ENCODE data around the gene ATP2B2.
A peak's percentile ranks its signal among the peaks of the same experiment; 100 is the strongest.

Gene ATP2B2

GRCh38 chr3:10373686-10374261, 131.6 kb downstream of the ATP2B2 start:
- no peak for DNase-seq (ENCODE audit: low read depth, low spot score)
- TF ChIP-seq YY1 (IDR thresholded peaks at IDR 0.05; ENCODE audit: insufficient read depth, insufficient read length): no peak
- no peak for TF ChIP-seq ZNF274 (IDR thresholded peaks at IDR 0.05; ENCODE audit: low read depth, low read length)
- no peak for TF ChIP-seq SUZ12 (IDR thresholded peaks at IDR 0.05; ENCODE audit: extremely low read depth, insufficient read depth, insufficient read length)
- Histone ChIP-seq H3K27me3 (ENCODE audit: insufficient read depth, insufficient read length) (peaks cover 3% of the 10 kb centered on the region), H3K9me3 (ENCODE audit: insufficient read depth, low read length) (peaks cover 14% of the 10 kb centered on the region; the same call in 1 of the 2 replicates), H3K4me3 (ENCODE audit: insufficient read length, low read depth) (no peak overlapping the region), H3K9ac (ENCODE audit: insufficient read length, low read depth) (no peak overlapping the region), H3K36me3 (ENCODE audit: insufficient read depth, insufficient read length, low read length) (no peaks in the 10 kb centered on the region), H3K4me1 (ENCODE audit: insufficient read depth, insufficient read length) (peaks cover 3% of the 10 kb centered on the region)

- H3K9ac ChIP-seq (ENCODE audit: insufficient read length, low read depth): no peak overlapping the region
- H3K36me3 ChIP-seq (ENCODE audit: insufficient read depth, insufficient read length, low read length): no peaks in the 10 kb centered on the region
- peaks cover 12% of the 10 kb centered on the region for H3K4me1 ChIP-seq (ENCODE audit: insufficient read depth, insufficient read length)
Observed at GRCh38 chr3:10371789-10372188, 133.6 kb downstream of the ATP2B2 start.

GRCh38 chr3:10371167-10371566, 134.2 kb downstream of the ATP2B2 start:
- H3K36me3 ChIP-seq (ENCODE audit: insufficient read depth, insufficient read length, low read length): no peaks in the 10 kb centered on the region
- H3K9me3 ChIP-seq (ENCODE audit: insufficient read depth, low read length): peaks cover 14% of the 10 kb centered on the region; the same call in 1 of the 2 replicates
- peaks cover 3% of the 10 kb centered on the region for H3K27me3 ChIP-seq (ENCODE audit: insufficient read depth, insufficient read length)
- peaks cover 12% of the 10 kb centered on the region for H3K4me1 ChIP-seq (ENCODE audit: insufficient read depth, insufficient read length)
- TF ChIP-seq YY1 (IDR thresholded peaks at IDR 0.05; ENCODE audit: insufficient read depth, insufficient read length): no peak
- no peak for TF ChIP-seq ZNF274 (IDR thresholded peaks at IDR 0.05; ENCODE audit: low read depth, low read length)
- no peak for TF ChIP-seq SUZ12 (IDR thresholded peaks at IDR 0.05; ENCODE audit: extremely low read depth, insufficient read depth, insufficient read length)
- no peak for DNase-seq (ENCODE audit: low read depth, low spot score)
- H3K4me3 ChIP-seq (ENCODE audit: insufficient read length, low read depth): no peak overlapping the region
- no peak overlapping the region for H3K9ac ChIP-seq (ENCODE audit: insufficient read length, low read depth)

More at GRCh38 chr3:10371789-10372188, 133.6 kb downstream of the ATP2B2 start:
- H3K27me3 ChIP-seq (ENCODE audit: insufficient read depth, insufficient read length): peaks cover 3% of the 10 kb centered on the region
- TF ChIP-seq SUZ12 (IDR thresholded peaks at IDR 0.05; ENCODE audit: extremely low read depth, insufficient read depth, insufficient read length) (no peak), ZNF274 (IDR thresholded peaks at IDR 0.05; ENCODE audit: low read depth, low read length) (no peak), YY1 (IDR thresholded peaks at IDR 0.05; ENCODE audit: insufficient read depth, insufficient read length) (no peak)
- H3K4me3 ChIP-seq (ENCODE audit: insufficient read length, low read depth): no peak overlapping the region
- no peak for DNase-seq (ENCODE audit: low read depth, low spot score)
- peaks cover 14% of the 10 kb centered on the region; the same call in 1 of the 2 replicates for H3K9me3 ChIP-seq (ENCODE audit: insufficient read depth, low read length)

- no peak for DNase-seq (ENCODE audit: low read depth, low spot score)
- H3K36me3 ChIP-seq (ENCODE audit: insufficient read depth, insufficient read length, low read length): no peaks in the 10 kb centered on the region
- no peak overlapping the region for H3K9ac ChIP-seq (ENCODE audit: insufficient read length, low read depth)
- TF ChIP-seq ZNF274 (IDR thresholded peaks at IDR 0.05; ENCODE audit: low read depth, low read length) (no peak), SUZ12 (IDR thresholded peaks at IDR 0.05; ENCODE audit: extremely low read depth, insufficient read depth, insufficient read length) (no peak), YY1 (IDR thresholded peaks at IDR 0.05; ENCODE audit: insufficient read depth, insufficient read length) (no peak)
- H3K4me1 ChIP-seq (ENCODE audit: insufficient read depth, insufficient read length): peaks cover 14% of the 10 kb centered on the region
- peaks cover 14% of the 10 kb centered on the region; the same call in 1 of the 2 replicates for H3K9me3 ChIP-seq (ENCODE audit: insufficient read depth, low read length)
- no peak overlapping the region for H3K4me3 ChIP-seq (ENCODE audit: insufficient read length, low read depth)
- no peaks in the 10 kb centered on the region for H3K27me3 ChIP-seq (ENCODE audit: insufficient read depth, insufficient read length)
Observed at GRCh38 chr3:10370429-10370828, 135.0 kb downstream of the ATP2B2 start.

GRCh38 chr3:10368512-10368911, 136.9 kb downstream of the ATP2B2 start:
- H3K4me3 ChIP-seq (ENCODE audit: insufficient read length, low read depth): no peak overlapping the region
- peaks cover 14% of the 10 kb centered on the region; the same call in 1 of the 2 replicates for H3K9me3 ChIP-seq (ENCODE audit: insufficient read depth, low read length)
- no peak for TF ChIP-seq ZNF274 (IDR thresholded peaks at IDR 0.05; ENCODE audit: low read depth, low read length)
- no peak for TF ChIP-seq SUZ12 (IDR thresholded peaks at IDR 0.05; ENCODE audit: extremely low read depth, insufficient read depth, insufficient read length)
- TF ChIP-seq YY1 (IDR thresholded peaks at IDR 0.05; ENCODE audit: insufficient read depth, insufficient read length): no peak
- H3K9ac ChIP-seq (ENCODE audit: insufficient read length, low read depth): no peak overlapping the region
- H3K4me1 ChIP-seq (ENCODE audit: insufficient read depth, insufficient read length): peaks cover 13% of the 10 kb centered on the region
- H3K36me3 ChIP-seq (ENCODE audit: insufficient read depth, insufficient read length, low read length): no peaks in the 10 kb centered on the region
- no peak for DNase-seq (ENCODE audit: low read depth, low spot score)
- no peaks in the 10 kb centered on the region for H3K27me3 ChIP-seq (ENCODE audit: insufficient read depth, insufficient read length)

GRCh38 chr3:10367506-10367905, 137.9 kb downstream of the ATP2B2 start:
- H3K4me3 ChIP-seq (ENCODE audit: insufficient read length, low read depth): no peak overlapping the region
- no peaks in the 10 kb centered on the region for H3K36me3 ChIP-seq (ENCODE audit: insufficient read depth, insufficient read length, low read length)
- H3K9ac ChIP-seq (ENCODE audit: insufficient read length, low read depth): no peak overlapping the region
- no peak for TF ChIP-seq YY1 (IDR thresholded peaks at IDR 0.05; ENCODE audit: insufficient read depth, insufficient read length)
- TF ChIP-seq ZNF274 (IDR thresholded peaks at IDR 0.05; ENCODE audit: low read depth, low read length): no peak
- TF ChIP-seq SUZ12 (IDR thresholded peaks at IDR 0.05; ENCODE audit: extremely low read depth, insufficient read depth, insufficient read length): no peak
- DNase-seq (ENCODE audit: low read depth, low spot score): no peak
- no peaks in the 10 kb centered on the region for H3K27me3 ChIP-seq (ENCODE audit: insufficient read depth, insufficient read length)
- H3K9me3 ChIP-seq (ENCODE audit: insufficient read depth, low read length): peaks cover 14% of the 10 kb centered on the region; the same call in 1 of the 2 replicates
- H3K4me1 ChIP-seq (ENCODE audit: insufficient read depth, insufficient read length): peaks cover 13% of the 10 kb centered on the region

GRCh38 chr3:10366651-10367101, 138.7 kb downstream of the ATP2B2 start:
- H3K4me3 ChIP-seq (ENCODE audit: insufficient read length, low read depth): no peak overlapping the region
- TF ChIP-seq SUZ12 (IDR thresholded peaks at IDR 0.05; ENCODE audit: extremely low read depth, insufficient read depth, insufficient read length) (no peak), YY1 (IDR thresholded peaks at IDR 0.05; ENCODE audit: insufficient read depth, insufficient read length) (no peak), ZNF274 (IDR thresholded peaks at IDR 0.05; ENCODE audit: low read depth, low read length) (no peak)
- no peak overlapping the region for H3K9ac ChIP-seq (ENCODE audit: insufficient read length, low read depth)
- H3K4me1 ChIP-seq (ENCODE audit: insufficient read depth, insufficient read length): peaks cover 13% of the 10 kb centered on the region
- no peaks in the 10 kb centered on the region for H3K36me3 ChIP-seq (ENCODE audit: insufficient read depth, insufficient read length, low read length)
- DNase-seq (ENCODE audit: low read depth, low spot score): peak; percentile 38
- no peaks in the 10 kb centered on the region for H3K27me3 ChIP-seq (ENCODE audit: insufficient read depth, insufficient read length)
- peaks cover 12% of the 10 kb centered on the region; the same call in 1 of the 2 replicates for H3K9me3 ChIP-seq (ENCODE audit: insufficient read depth, low read length)
